ENCODE measurements around the gene SHISA7.

Gene SHISA7

GRCh38 chr19:55390461-55390880, 52.6 kb downstream of the SHISA7 start:
- Histone ChIP-seq H3K36me3 (ENCODE audit: control insufficient read depth, insufficient read depth, low read length) (peaks cover 33% of the 10 kb centered on the region), H3K9ac (ENCODE audit: low read length) (no peak overlapping the region), H3K27ac (ENCODE audit: low read depth, low read length) (no peak overlapping the region), H3K27me3 (ENCODE audit: control insufficient read depth, insufficient read depth, low read length) (no peaks in the 10 kb centered on the region), H3K4me3 (ENCODE audit: low read length) (no peak overlapping the region), H3K4me1 (ENCODE audit: control insufficient read depth, insufficient read depth, low read length) (peaks cover 16% of the 10 kb centered on the region)

- Histone ChIP-seq H3K36me3 (ENCODE audit: control insufficient read depth, insufficient read depth, low read length) (peaks cover 33% of the 10 kb centered on the region), H3K4me3 (ENCODE audit: low read length) (no peak overlapping the region), H3K27me3 (ENCODE audit: control insufficient read depth, insufficient read depth, low read length) (no peaks in the 10 kb centered on the region), H3K4me1 (ENCODE audit: control insufficient read depth, insufficient read depth, low read length) (peaks cover 16% of the 10 kb centered on the region), H3K27ac (ENCODE audit: low read depth, low read length) (no peak overlapping the region), H3K9ac (ENCODE audit: low read length) (no peak overlapping the region)
Observed at GRCh38 chr19:55389386-55390317, 53.4 kb downstream of the SHISA7 start.

GRCh38 chr19:55387736-55388497, 55.2 kb downstream of the SHISA7 start:
- no peak overlapping the region for H3K27ac ChIP-seq (ENCODE audit: low read depth, low read length)
- H3K4me1 ChIP-seq (ENCODE audit: control insufficient read depth, insufficient read depth, low read length): peaks cover 19% of the 10 kb centered on the region
- peak overlapping the region; percentile 98 for H3K4me3 ChIP-seq (ENCODE audit: low read length)
- peaks cover 33% of the 10 kb centered on the region for H3K36me3 ChIP-seq (ENCODE audit: control insufficient read depth, insufficient read depth, low read length)
- H3K9ac ChIP-seq (ENCODE audit: low read length): no peak overlapping the region
- no peaks in the 10 kb centered on the region for H3K27me3 ChIP-seq (ENCODE audit: control insufficient read depth, insufficient read depth, low read length)

- Histone ChIP-seq H3K9ac (ENCODE audit: low read length) (peak overlapping the region; percentile 97), H3K27ac (ENCODE audit: low read depth, low read length) (peak overlapping the region; percentile 97), H3K4me3 (ENCODE audit: low read length) (peak overlapping the region; percentile 98), H3K4me1 (ENCODE audit: control insufficient read depth, insufficient read depth, low read length) (peaks cover 19% of the 10 kb centered on the region), H3K27me3 (ENCODE audit: control insufficient read depth, insufficient read depth, low read length) (no peaks in the 10 kb centered on the region), H3K36me3 (ENCODE audit: control insufficient read depth, insufficient read depth, low read length) (peaks cover 33% of the 10 kb centered on the region)
Observed at GRCh38 chr19:55386493-55386971, 56.6 kb downstream of the SHISA7 start.

GRCh38 chr19:55385724-55386492, 57.2 kb downstream of the SHISA7 start, which contains the start of gene RPL28:
Gene RPL28, plus strand, starts transcription at chr19:55385932. Its CDS starts 426 bp downstream, at chr19:55386358.
- Histone ChIP-seq H3K36me3 (ENCODE audit: control insufficient read depth, insufficient read depth, low read length) (peaks cover 28% of the 10 kb centered on the region), H3K4me3 (ENCODE audit: low read length) (peak within 1 kb of the TSS; percentile 98), H3K9ac (ENCODE audit: low read length) (peak within 1 kb of the TSS; percentile 97), H3K27me3 (ENCODE audit: control insufficient read depth, insufficient read depth, low read length) (no peaks in the 10 kb centered on the region), H3K4me1 (ENCODE audit: control insufficient read depth, insufficient read depth, low read length) (peaks cover 19% of the 10 kb centered on the region), H3K27ac (ENCODE audit: low read depth, low read length) (peak within 1 kb of the TSS; percentile 97)

GRCh38 chr19:55384920-55385723, 58.0 kb downstream of the SHISA7 start:
- peak overlapping the region; percentile 74 for H3K4me3 ChIP-seq (ENCODE audit: low read length)
- peak overlapping the region; percentile 97 for H3K27ac ChIP-seq (ENCODE audit: low read depth, low read length)
- H3K36me3 ChIP-seq (ENCODE audit: control insufficient read depth, insufficient read depth, low read length): peaks cover 25% of the 10 kb centered on the region
- H3K9ac ChIP-seq (ENCODE audit: low read length): peak overlapping the region; percentile 69
- peaks cover 19% of the 10 kb centered on the region for H3K4me1 ChIP-seq (ENCODE audit: control insufficient read depth, insufficient read depth, low read length)
- H3K27me3 ChIP-seq (ENCODE audit: control insufficient read depth, insufficient read depth, low read length): no peaks in the 10 kb centered on the region

- Histone ChIP-seq H3K27me3 (ENCODE audit: control insufficient read depth, insufficient read depth, low read length) (no peaks in the 10 kb centered on the region), H3K36me3 (ENCODE audit: control insufficient read depth, insufficient read depth, low read length) (peaks cover 18% of the 10 kb centered on the region), H3K4me1 (ENCODE audit: control insufficient read depth, insufficient read depth, low read length) (peaks cover 19% of the 10 kb centered on the region), H3K9ac (ENCODE audit: low read length) (peak within 1 kb of the TSS; percentile 69), H3K4me3 (ENCODE audit: low read length) (peak within 1 kb of the TSS; percentile 74), H3K27ac (ENCODE audit: low read depth, low read length) (peak within 1 kb of the TSS; percentile 97)
Observed at GRCh38 chr19:55384131-55384919, 58.8 kb downstream of the SHISA7 start, which contains the start of gene TMEM238. Gene TMEM238, minus strand, starts transcription at chr19:55384292. Its CDS starts 33 bp downstream, at chr19:55384259.

- Histone ChIP-seq H3K27ac (ENCODE audit: low read depth, low read length) (peak overlapping the region; percentile 97), H3K36me3 (ENCODE audit: control insufficient read depth, insufficient read depth, low read length) (peaks cover 11% of the 10 kb centered on the region), H3K4me3 (ENCODE audit: low read length) (peak overlapping the region; percentile 74), H3K9ac (ENCODE audit: low read length) (peak overlapping the region; percentile 24), H3K4me1 (ENCODE audit: control insufficient read depth, insufficient read depth, low read length) (peaks cover 18% of the 10 kb centered on the region), H3K27me3 (ENCODE audit: control insufficient read depth, insufficient read depth, low read length) (no peaks in the 10 kb centered on the region)
Observed at GRCh38 chr19:55383279-55384130, 59.6 kb downstream of the SHISA7 start.

GRCh38 chr19:55382522-55383054, 60.5 kb downstream of the SHISA7 start:
- Histone ChIP-seq H3K9ac (ENCODE audit: low read length) (no peak overlapping the region), H3K36me3 (ENCODE audit: control insufficient read depth, insufficient read depth, low read length) (peaks cover 3% of the 10 kb centered on the region), H3K4me3 (ENCODE audit: low read length) (no peak overlapping the region), H3K4me1 (ENCODE audit: control insufficient read depth, insufficient read depth, low read length) (peaks cover 15% of the 10 kb centered on the region), H3K27ac (ENCODE audit: low read depth, low read length) (no peak overlapping the region), H3K27me3 (ENCODE audit: control insufficient read depth, insufficient read depth, low read length) (no peaks in the 10 kb centered on the region)

GRCh38 chr19:55382013-55382412, 61.1 kb downstream of the SHISA7 start:
- Histone ChIP-seq H3K4me3 (ENCODE audit: low read length) (no peak overlapping the region), H3K36me3 (ENCODE audit: control insufficient read depth, insufficient read depth, low read length) (no peaks in the 10 kb centered on the region), H3K27ac (ENCODE audit: low read depth, low read length) (no peak overlapping the region), H3K9ac (ENCODE audit: low read length) (no peak overlapping the region), H3K27me3 (ENCODE audit: control insufficient read depth, insufficient read depth, low read length) (no peaks in the 10 kb centered on the region), H3K4me1 (ENCODE audit: control insufficient read depth, insufficient read depth, low read length) (peaks cover 9% of the 10 kb centered on the region)

Data from rectal smooth muscle tissue (tissue), 1 donor.